Measurements from ENCODE around the gene LMAN2.

DNA sequence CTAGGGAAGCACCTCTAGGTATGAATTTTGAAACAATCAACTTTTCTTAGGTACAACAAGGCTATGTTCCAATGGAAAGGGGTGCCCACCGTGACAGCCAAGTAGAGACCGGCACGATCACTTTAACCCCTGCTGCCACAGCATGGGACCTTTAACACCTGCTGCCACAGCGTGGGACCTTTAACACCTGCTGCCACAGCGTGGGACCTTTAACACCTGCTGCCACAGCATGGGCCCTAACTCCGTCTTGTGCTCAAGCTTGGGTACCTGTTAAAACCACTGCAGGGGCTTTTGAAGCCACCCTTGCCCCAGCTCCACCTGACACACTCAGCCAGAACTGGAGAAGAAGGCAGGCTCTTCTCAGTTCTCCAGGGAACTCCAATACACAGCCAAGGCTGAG is 21.6 kb downstream of the LMAN2 start:
- no peak for TF ChIP-seq EZH2 (IDR thresholded peaks at IDR 0.05)
- TF ChIP-seq POLR2AphosphoS5 (IDR thresholded peaks at IDR 0.05; ENCODE audit: borderline replicate concordance, low read depth, low read length) = no peak
